GM18951 (cell line): Measurements from ENCODE around the gene REM1.

Experiments used
- POLR2A ChIP-seq: IDR thresholded peaks from 4 replicates; pipeline ENCODE4 v1.6.1; 2011; ENCODE audit warnings: mild to moderate bottlenecking; ENCODE audit not compliant: insufficient read length, insufficient read depth; ENCODE audit errors: extremely low read depth
- in situ Hi-C: fragments of 300-500 bp; cut with MboI; formaldehyde crosslinking; loops from one replicate; pipeline ENCODE4 v1.12.0; 2022; ENCODE audit warnings: low sequenced_read_pairs, mixed read lengths, inconsistent platforms; ENCODE audit not compliant: unreplicated experiment

Gene REM1

GRCh38 chr20:31472395-31473330 lies 2.4 kb upstream of the REM1 start:
- no peak for TF ChIP-seq POLR2A

GRCh38 chr20:31473331-31474096 lies 1.6 kb upstream of the REM1 start:
- TF ChIP-seq POLR2A: no peak
- in situ Hi-C loops: no loop called here

More at GRCh38 chr20:31472395-31473330, 2.4 kb upstream of the REM1 start:
- in situ Hi-C loops: no loop called here

- no peak for TF ChIP-seq POLR2A
- in situ Hi-C loops: no loop called here
Measured at GRCh38 chr20:31474097-31474436, 1.0 kb upstream of the REM1 start.

GRCh38 chr20:31475472-31476293 lies 595 bp downstream of the REM1 start:
- no peak for TF ChIP-seq POLR2A
- in situ Hi-C loops: no loop called here

- in situ Hi-C loops: no loop called here
- no peak for TF ChIP-seq POLR2A
Measured at GRCh38 chr20:31476294-31476585, 1.2 kb downstream of the REM1 start.

- no peak for TF ChIP-seq POLR2A
- in situ Hi-C loops: no loop called here
Measured at GRCh38 chr20:31476643-31477215, 1.6 kb downstream of the REM1 start.

GRCh38 chr20:31484001-31484400 lies 8.9 kb downstream of the REM1 start:
- in situ Hi-C loops: no loop called here
- no peak for TF ChIP-seq POLR2A

- in situ Hi-C loops: no loop called here
- TF ChIP-seq POLR2A: no peak
Measured at GRCh38 chr20:31485450-31486339, 10.6 kb downstream of the REM1 start.

GRCh38 chr20:31488115-31488514 lies 13.0 kb downstream of the REM1 start:
- in situ Hi-C loops: no loop called here
- no peak for TF ChIP-seq POLR2A

- in situ Hi-C loops: no loop called here
- no peak for TF ChIP-seq POLR2A
Measured at GRCh38 chr20:31489152-31489551, 14.1 kb downstream of the REM1 start.

GRCh38 chr20:31490752-31491151 lies 15.7 kb downstream of the REM1 start:
- TF ChIP-seq POLR2A: no peak
- in situ Hi-C loops: no loop called here

GRCh38 chr20:31494131-31494530 lies 19.0 kb downstream of the REM1 start:
- no peak for TF ChIP-seq POLR2A
- in situ Hi-C loops: no loop called here
